PC-3 (cell line): Measurements from ENCODE around the gene TBCEL. TPM values are rescaled to one million over a fixed set of nuclear protein-coding genes. Genes with fewer than 3 reads are reported as not detected.

Experiments used
- ATAC-seq: fragments of 200-7000 bp; cut with Tn5 transposase; 2 replicates; pipeline ENCODE4 v1.9.1; 2020; ENCODE audit warnings: mild to moderate bottlenecking, moderate library complexity
- BruUV-seq: library from RNA; stranded (reverse); fragments of 400-500 nt; replicated peaks from 2 replicates; lab custom pipeline; 2021; lab: Mats Ljungman, UMichigan
- CTCF ChIA-PET: fragments of 300-600 bp; sonication (Branson Sonifier 250); formaldehyde crosslinking; loops from one replicate; lab custom pipeline; 2022; ENCODE audit warnings: antibody characterized with exemption; lab: Charles Lee
- POLR2A ChIA-PET: fragments of 300-600 bp; sonication (Branson Sonifier 250); formaldehyde crosslinking; loops from one replicate; lab custom pipeline; 2022; ENCODE audit warnings: antibody characterized with exemption; ENCODE audit not compliant: unreplicated experiment; lab: Charles Lee
- DNase-seq: peaks from one replicate; pipeline ENCODE4 v3.0.0-alpha.2; 2015
- H2AFZ ChIP-seq: fragments of 300-600 bp; sonication (generic); 2 replicates; pipeline ENCODE4 v1.6.0; 2016; ENCODE audit warnings: antibody characterized with exemption, low read length
- H3F3A ChIP-seq: fragments of 300-600 bp; sonication (generic); one replicate; pipeline ENCODE4 v1.6.0; 2017; ENCODE audit warnings: antibody characterized with exemption, low read length, control low read depth, mild to moderate bottlenecking; ENCODE audit not compliant: unreplicated experiment
- H3K27ac ChIP-seq: fragments of 300-600 bp; sonication (generic); 2 replicates; pipeline ENCODE4 v1.5.1; 2016; ENCODE audit warnings: mild to moderate bottlenecking, low read length
- H3K27me3 ChIP-seq: fragments of 300-600 bp; sonication (generic); 2 replicates; pipeline ENCODE4 v1.6.1; 2016; ENCODE audit warnings: low read length, mixed read lengths
- H3K36me3 ChIP-seq: fragments of 300-600 bp; sonication (generic); 2 replicates; pipeline ENCODE4 v1.6.1; 2016; ENCODE audit warnings: low read depth, mixed run types, low read length, mixed read lengths
- H3K4me1 ChIP-seq: fragments of 300-600 bp; sonication (generic); 2 replicates; pipeline ENCODE4 v1.5.1; 2016; ENCODE audit warnings: low read length; ENCODE audit not compliant: insufficient read depth
- H3K4me2 ChIP-seq: fragments of 300-600 bp; sonication (generic); 2 replicates; pipeline ENCODE4 v1.6.0; 2016; ENCODE audit warnings: low read length
- H3K4me3 ChIP-seq: fragments of 300-600 bp; sonication (generic); 2 replicates; pipeline ENCODE4 v1.5.1; 2016; ENCODE audit warnings: mild to moderate bottlenecking, low read length, mixed read lengths
- H3K79me2 ChIP-seq: fragments of 300-600 bp; sonication (generic); 2 replicates; pipeline ENCODE4 v1.6.1; 2017; ENCODE audit warnings: low read length, mixed read lengths
- H3K9ac ChIP-seq: fragments of 300-600 bp; sonication (generic); 2 replicates; pipeline ENCODE4 v1.6.0; 2016; ENCODE audit warnings: mild to moderate bottlenecking, low read length
- H3K9me2 ChIP-seq: fragments of 300-600 bp; sonication (generic); replicated peaks from 2 replicates; pipeline ENCODE4 v1.6.1; 2016; ENCODE audit warnings: mixed run types, low read length, mixed read lengths
- H3K9me3 ChIP-seq: fragments of 300-600 bp; sonication (generic); 2 replicates; pipeline ENCODE4 v1.6.1; 2016; ENCODE audit warnings: low read length, mixed read lengths
- H4K20me1 ChIP-seq: fragments of 300-600 bp; sonication (generic); 2 replicates; pipeline ENCODE4 v1.6.1; 2016; ENCODE audit warnings: low read length, mixed read lengths
- EZH2 ChIP-seq: fragments of 300-600 bp; sonication (generic); IDR thresholded peaks from one replicate; pipeline ENCODE4 v1.6.1; 2017; ENCODE audit warnings: antibody characterized with exemption, mild to moderate bottlenecking, low read length; ENCODE audit not compliant: unreplicated experiment
- EZH2phosphoT487 ChIP-seq: fragments of 300-600 bp; sonication (generic); IDR thresholded peaks from 2 replicates; pipeline ENCODE4 v1.6.1; 2018; ENCODE audit warnings: mild to moderate bottlenecking, antibody characterized with exemption, low read length, borderline replicate concordance
- intact Hi-C: fragments of 100-400 bp; cut with micrococcal nuclease; formaldehyde crosslinking; loops from 2 replicates; pipeline ENCODE4 v1.9.0; 2023
- total RNA-seq: library from RNA; depleted of rRNA; stranded (reverse); fragments of >200 nt; gene quantifications from 2 replicates; pipeline ENCODE4 v1.2.3, GENCODE V29; 2014
- TF ChIP-seq, protein P1 (sequence below): fragments of 300-600 bp; sonication (generic); conservative IDR thresholded peaks from 2 replicates; pipeline ENCODE4 v1.5.1; 2017; ENCODE audit warnings: antibody characterized with exemption, low read depth, mild to moderate bottlenecking, low read length

Gene TBCEL
- total RNA-seq, 1 experiment from 2014 or later: 6.6 TPM

DNA sequence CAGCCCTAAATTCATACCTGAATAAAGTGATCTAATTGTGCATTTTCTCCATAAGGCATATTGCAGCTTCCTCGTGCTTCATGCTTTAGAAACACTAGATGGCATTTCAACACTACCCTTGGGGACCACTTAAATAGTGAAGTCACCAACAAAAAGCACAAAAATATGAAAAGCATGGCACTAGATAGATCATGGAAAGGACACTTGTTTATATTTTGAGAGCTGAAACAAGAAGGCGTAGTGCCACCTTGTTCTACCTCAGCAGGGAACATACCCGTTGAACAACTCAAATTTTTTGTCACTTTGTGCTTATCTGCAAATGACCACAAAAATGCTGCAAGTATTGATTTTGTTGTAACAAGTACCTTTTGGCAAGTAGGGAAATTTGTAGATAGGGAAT, 8.6 kb downstream of the TBCEL start:
- no peaks in the 10 kb centered on the region for H4K20me1 ChIP-seq
- H3K36me3 ChIP-seq: no peaks in the 10 kb centered on the region
- ChIA-PET CTCF (no interaction called here), POLR2A (no interaction called here)
- ATAC-seq (peak; percentile 33; the same call in 1 of the 2 replicates), DNase-seq (peak; percentile 21)
- no peak overlapping the region for H3K4me3 ChIP-seq
- H3F3A ChIP-seq: no peaks in the 10 kb centered on the region
- H3K4me2 ChIP-seq: no peak overlapping the region
- H2AFZ ChIP-seq: no peak overlapping the region
- BruUV-seq: no TSS peak
- TF ChIP-seq EZH2phosphoT487 (no peak), EZH2 (no peak)
- TF ChIP-seq, protein P1, sequence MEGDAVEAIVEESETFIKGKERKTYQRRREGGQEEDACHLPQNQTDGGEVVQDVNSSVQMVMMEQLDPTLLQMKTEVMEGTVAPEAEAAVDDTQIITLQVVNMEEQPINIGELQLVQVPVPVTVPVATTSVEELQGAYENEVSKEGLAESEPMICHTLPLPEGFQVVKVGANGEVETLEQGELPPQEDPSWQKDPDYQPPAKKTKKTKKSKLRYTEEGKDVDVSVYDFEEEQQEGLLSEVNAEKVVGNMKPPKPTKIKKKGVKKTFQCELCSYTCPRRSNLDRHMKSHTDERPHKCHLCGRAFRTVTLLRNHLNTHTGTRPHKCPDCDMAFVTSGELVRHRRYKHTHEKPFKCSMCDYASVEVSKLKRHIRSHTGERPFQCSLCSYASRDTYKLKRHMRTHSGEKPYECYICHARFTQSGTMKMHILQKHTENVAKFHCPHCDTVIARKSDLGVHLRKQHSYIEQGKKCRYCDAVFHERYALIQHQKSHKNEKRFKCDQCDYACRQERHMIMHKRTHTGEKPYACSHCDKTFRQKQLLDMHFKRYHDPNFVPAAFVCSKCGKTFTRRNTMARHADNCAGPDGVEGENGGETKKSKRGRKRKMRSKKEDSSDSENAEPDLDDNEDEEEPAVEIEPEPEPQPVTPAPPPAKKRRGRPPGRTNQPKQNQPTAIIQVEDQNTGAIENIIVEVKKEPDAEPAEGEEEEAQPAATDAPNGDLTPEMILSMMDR: peak; percentile 56
- peaks cover 10% of the 10 kb centered on the region for H3K4me1 ChIP-seq
- intact Hi-C loops: loop anchor here (1.0 to 10.0 kb wide), 2 partner anchors 80 to 162 kb away; no protein-coding TSS in a partner anchor
- no peaks in the 10 kb centered on the region for H3K9me2 ChIP-seq
- no peak overlapping the region for H3K27ac ChIP-seq
- no peak overlapping the region for H3K9ac ChIP-seq
- H3K79me2 ChIP-seq: peaks cover 2% of the 10 kb centered on the region; the same call in 1 of the 2 replicates
- H3K9me3 ChIP-seq: no peaks in the 10 kb centered on the region
- no peaks in the 10 kb centered on the region for H3K27me3 ChIP-seq

DNA sequence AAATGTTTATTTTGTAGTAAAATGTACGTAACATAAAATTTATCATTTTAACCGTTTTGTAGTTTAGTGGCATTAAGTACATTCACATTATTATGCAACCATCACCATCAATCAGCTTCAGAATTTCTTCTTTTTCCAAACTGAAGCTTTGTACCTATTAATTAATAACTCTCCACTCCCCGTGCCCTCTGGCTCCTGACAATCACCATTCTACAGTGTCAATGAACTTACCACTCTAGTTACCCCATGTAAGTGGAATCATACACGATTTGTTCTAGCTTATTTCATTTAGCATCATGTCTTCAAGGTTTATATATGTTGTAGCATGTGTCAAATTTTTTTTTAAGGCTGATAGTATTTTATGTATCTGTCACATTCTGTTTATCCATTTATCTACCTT, 9.7 kb downstream of the TBCEL start:
- no peak for TF ChIP-seq EZH2phosphoT487
- TF ChIP-seq, protein P1: no peak
- no peak for TF ChIP-seq EZH2
- no peaks in the 10 kb centered on the region for H3K9me2 ChIP-seq
- POLR2A ChIA-PET: no interaction called here
- no peaks in the 10 kb centered on the region for H3K79me2 ChIP-seq
- H3K4me3 ChIP-seq: no peak overlapping the region
- no peaks in the 10 kb centered on the region for H3K9me3 ChIP-seq
- H4K20me1 ChIP-seq: no peaks in the 10 kb centered on the region
- no peaks in the 10 kb centered on the region for H3K27me3 ChIP-seq
- BruUV-seq: no TSS peak
- H3F3A ChIP-seq: no peaks in the 10 kb centered on the region
- H3K27ac ChIP-seq: no peak overlapping the region
- no peak for DNase-seq
- ATAC-seq: no peak
- H3K9ac ChIP-seq: no peak overlapping the region
- no peak overlapping the region for H2AFZ ChIP-seq
- no peak overlapping the region for H3K4me2 ChIP-seq
- intact Hi-C loops: loop anchor here (10.0 kb wide), 1 partner anchor 161 kb away; no protein-coding TSS in a partner anchor
- no peaks in the 10 kb centered on the region for H3K36me3 ChIP-seq
- CTCF ChIA-PET: no interaction called here
- peaks cover 8% of the 10 kb centered on the region for H3K4me1 ChIP-seq

DNA sequence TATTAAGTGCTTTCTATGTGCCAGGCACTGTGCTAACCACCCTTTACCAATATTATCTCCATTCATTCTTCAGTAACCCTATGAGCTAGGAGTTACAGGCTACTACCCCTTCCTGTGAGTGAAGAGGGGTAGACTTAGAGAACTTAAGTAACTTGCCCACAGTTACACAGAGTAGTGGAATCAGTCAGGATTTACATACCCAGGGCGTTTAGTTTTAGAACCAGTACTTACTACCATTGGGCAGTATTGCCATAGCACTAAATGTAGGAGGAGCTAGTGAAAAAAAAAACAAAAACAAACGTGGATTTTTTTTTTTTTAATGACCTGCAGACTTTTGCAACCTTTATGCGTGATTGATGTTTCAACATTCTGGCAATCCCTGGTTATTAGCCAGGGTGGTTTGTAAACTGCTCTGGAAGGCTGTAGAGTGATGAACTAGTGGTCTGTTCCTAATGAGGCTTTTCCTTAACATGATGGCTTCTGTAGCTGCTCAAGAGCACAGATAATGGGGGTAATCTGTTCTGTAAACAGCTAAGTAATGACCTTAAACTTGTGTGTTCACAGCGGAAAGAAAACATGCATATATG, 11.4 kb downstream of the TBCEL start:
- Histone ChIP-seq H3K9ac (no peak overlapping the region), H3K27ac (no peak overlapping the region), H3K4me2 (no peak overlapping the region), H3K4me3 (no peak overlapping the region), H3K36me3 (no peaks in the 10 kb centered on the region), H3K27me3 (no peaks in the 10 kb centered on the region), H4K20me1 (no peaks in the 10 kb centered on the region), H3K4me1 (no peaks in the 10 kb centered on the region), H3K9me2 (no peaks in the 10 kb centered on the region), H2AFZ (no peak overlapping the region), H3K9me3 (no peaks in the 10 kb centered on the region), H3F3A (no peaks in the 10 kb centered on the region), H3K79me2 (no peaks in the 10 kb centered on the region)
- TF ChIP-seq EZH2: no peak
- TF ChIP-seq EZH2phosphoT487: no peak
- TF ChIP-seq, protein P1: no peak
- no TSS peak for BruUV-seq
- CTCF ChIA-PET: no interaction called here
- DNase-seq (no peak), ATAC-seq (no peak)
- intact Hi-C loops: loop anchor here (10.0 kb wide), 1 partner anchor 160 kb away; no protein-coding TSS in a partner anchor
- POLR2A ChIA-PET: no interaction called here
